GM23338 (cell line): ENCODE results near the gene FARP1.

Experiments
- CREB1 ChIP-seq: fragments of 250-450 bp; sonication (Bioruptor Pico); IDR thresholded peaks from 2 replicates; pipeline ENCODE4 v1.5.0; 2020; ENCODE audit warnings: low read depth, mild to moderate bottlenecking, moderate library complexity
- EZH2 ChIP-seq: fragments of 200-600 bp; sonication (generic); IDR thresholded peaks from one replicate; pipeline ENCODE4 v1.8.0; 2017; ENCODE audit warnings: antibody characterized with exemption, mild to moderate bottlenecking, low read depth; ENCODE audit not compliant: unreplicated experiment
- EZH2phosphoT487 ChIP-seq: fragments of 200-600 bp; sonication (generic); IDR thresholded peaks from one replicate; pipeline ENCODE4 v1.8.1; 2018; ENCODE audit warnings: antibody characterized with exemption; ENCODE audit not compliant: unreplicated experiment
- JUNB ChIP-seq: IDR thresholded peaks from one replicate; pipeline ENCODE4 v1.6.1; 2016; ENCODE audit warnings: antibody characterized with exemption; ENCODE audit not compliant: unreplicated experiment
- NANOG ChIP-seq: IDR thresholded peaks from 2 replicates; pipeline ENCODE4 v1.6.1; 2016; ENCODE audit warnings: antibody characterized with exemption, borderline replicate concordance
- POLR2AphosphoS5 ChIP-seq: IDR thresholded peaks from 2 replicates; pipeline ENCODE4 v1.6.1; 2016; ENCODE audit warnings: antibody characterized with exemption, low read depth
- STAT1 ChIP-seq: IDR thresholded peaks from one replicate; pipeline ENCODE4 v1.6.1; 2016; ENCODE audit warnings: antibody characterized with exemption; ENCODE audit not compliant: unreplicated experiment
- ZNF114 ChIP-seq: fragments of 250-450 bp; sonication (Bioruptor Pico); IDR thresholded peaks from 2 replicates; pipeline ENCODE4 v1.5.0; 2020; ENCODE audit warnings: mild to moderate bottlenecking, moderate library complexity
- ZNF331 ChIP-seq: fragments of 250-450 bp; sonication (Bioruptor Pico); IDR thresholded peaks from 2 replicates; pipeline ENCODE4 v1.5.0; 2020; ENCODE audit warnings: low read depth, mild to moderate bottlenecking, moderate library complexity
- TF ChIP-seq, protein P1 (sequence below), 2 experiments: fragments of 200-600 bp in 1 of 2; sonication (generic) in 1 of 2; conservative IDR thresholded peaks; 2 replicates each; pipeline versions ENCODE4 v1.5.1 to v1.6.1; 2016 to 2017; ENCODE audit warnings: antibody characterized with exemption in 2 of 2, low read depth in 2 of 2, mild to moderate bottlenecking in 2 of 2, moderate library complexity in 1 of 2
- TF ChIP-seq, protein P2 (sequence below): IDR thresholded peaks from 2 replicates; pipeline ENCODE4 v1.6.1; 2016; ENCODE audit warnings: antibody characterized with exemption
- TF ChIP-seq, protein P3 (sequence below): fragments of 250-450 bp; sonication (Bioruptor Pico); IDR thresholded peaks from 2 replicates; pipeline ENCODE4 v1.5.0; 2020; ENCODE audit warnings: mild to moderate bottlenecking, moderate library complexity
- TF ChIP-seq, protein P4 (sequence below): IDR thresholded peaks from one replicate; pipeline ENCODE4 v1.6.1; 2018; ENCODE audit warnings: antibody characterized with exemption; ENCODE audit not compliant: unreplicated experiment

DNA sequence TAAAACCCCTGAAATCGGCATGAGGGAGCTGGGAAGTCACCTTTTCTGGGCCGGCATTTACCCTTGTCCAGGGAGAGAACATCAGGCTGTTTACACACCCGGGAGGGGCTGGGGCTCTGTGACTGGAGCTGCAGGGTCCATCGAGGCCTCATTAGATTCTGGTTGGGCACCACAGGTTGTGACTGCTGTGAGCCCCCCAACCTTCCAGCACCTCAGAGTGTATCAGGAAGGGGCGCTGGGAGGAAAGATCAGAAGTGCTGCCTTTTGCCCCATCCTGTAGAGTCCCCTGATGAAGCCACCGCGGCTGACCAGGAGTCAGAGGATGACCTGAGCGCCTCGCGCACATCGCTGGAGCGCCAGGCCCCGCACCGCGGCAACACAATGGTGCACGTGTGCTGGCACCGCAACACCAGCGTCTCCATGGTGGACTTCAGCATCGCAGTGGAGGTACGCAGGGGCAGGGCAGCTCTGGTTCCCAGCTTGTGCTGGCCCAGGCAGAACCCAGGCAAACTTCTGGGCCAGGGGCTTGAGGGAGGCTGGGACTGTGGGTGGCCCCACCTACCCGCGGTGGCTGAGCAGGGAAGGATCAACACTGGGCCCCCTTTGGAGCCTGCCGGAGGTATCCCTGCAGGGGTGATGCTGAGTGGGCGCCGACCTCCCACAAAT, 297.6 kb downstream of the FARP1 start:
- TF ChIP-seq, protein P1, sequence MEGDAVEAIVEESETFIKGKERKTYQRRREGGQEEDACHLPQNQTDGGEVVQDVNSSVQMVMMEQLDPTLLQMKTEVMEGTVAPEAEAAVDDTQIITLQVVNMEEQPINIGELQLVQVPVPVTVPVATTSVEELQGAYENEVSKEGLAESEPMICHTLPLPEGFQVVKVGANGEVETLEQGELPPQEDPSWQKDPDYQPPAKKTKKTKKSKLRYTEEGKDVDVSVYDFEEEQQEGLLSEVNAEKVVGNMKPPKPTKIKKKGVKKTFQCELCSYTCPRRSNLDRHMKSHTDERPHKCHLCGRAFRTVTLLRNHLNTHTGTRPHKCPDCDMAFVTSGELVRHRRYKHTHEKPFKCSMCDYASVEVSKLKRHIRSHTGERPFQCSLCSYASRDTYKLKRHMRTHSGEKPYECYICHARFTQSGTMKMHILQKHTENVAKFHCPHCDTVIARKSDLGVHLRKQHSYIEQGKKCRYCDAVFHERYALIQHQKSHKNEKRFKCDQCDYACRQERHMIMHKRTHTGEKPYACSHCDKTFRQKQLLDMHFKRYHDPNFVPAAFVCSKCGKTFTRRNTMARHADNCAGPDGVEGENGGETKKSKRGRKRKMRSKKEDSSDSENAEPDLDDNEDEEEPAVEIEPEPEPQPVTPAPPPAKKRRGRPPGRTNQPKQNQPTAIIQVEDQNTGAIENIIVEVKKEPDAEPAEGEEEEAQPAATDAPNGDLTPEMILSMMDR (conservative IDR thresholded peaks at IDR 0.05; ENCODE audit: low read depth in 2 of 2), result no peak
- TF ChIP-seq POLR2AphosphoS5 (no peak), ZNF114 (CRISPR knock-in tag) (no peak), EZH2phosphoT487 (no peak), JUNB (no peak), EZH2 (no peak), CREB1 (CRISPR knock-in tag) (no peak), NANOG (no peak), STAT1 (no peak), ZNF331 (no peak)
- TF ChIP-seq, protein P2, sequence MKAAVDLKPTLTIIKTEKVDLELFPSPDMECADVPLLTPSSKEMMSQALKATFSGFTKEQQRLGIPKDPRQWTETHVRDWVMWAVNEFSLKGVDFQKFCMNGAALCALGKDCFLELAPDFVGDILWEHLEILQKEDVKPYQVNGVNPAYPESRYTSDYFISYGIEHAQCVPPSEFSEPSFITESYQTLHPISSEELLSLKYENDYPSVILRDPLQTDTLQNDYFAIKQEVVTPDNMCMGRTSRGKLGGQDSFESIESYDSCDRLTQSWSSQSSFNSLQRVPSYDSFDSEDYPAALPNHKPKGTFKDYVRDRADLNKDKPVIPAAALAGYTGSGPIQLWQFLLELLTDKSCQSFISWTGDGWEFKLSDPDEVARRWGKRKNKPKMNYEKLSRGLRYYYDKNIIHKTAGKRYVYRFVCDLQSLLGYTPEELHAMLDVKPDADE, result no peak
- TF ChIP-seq, protein P3, sequence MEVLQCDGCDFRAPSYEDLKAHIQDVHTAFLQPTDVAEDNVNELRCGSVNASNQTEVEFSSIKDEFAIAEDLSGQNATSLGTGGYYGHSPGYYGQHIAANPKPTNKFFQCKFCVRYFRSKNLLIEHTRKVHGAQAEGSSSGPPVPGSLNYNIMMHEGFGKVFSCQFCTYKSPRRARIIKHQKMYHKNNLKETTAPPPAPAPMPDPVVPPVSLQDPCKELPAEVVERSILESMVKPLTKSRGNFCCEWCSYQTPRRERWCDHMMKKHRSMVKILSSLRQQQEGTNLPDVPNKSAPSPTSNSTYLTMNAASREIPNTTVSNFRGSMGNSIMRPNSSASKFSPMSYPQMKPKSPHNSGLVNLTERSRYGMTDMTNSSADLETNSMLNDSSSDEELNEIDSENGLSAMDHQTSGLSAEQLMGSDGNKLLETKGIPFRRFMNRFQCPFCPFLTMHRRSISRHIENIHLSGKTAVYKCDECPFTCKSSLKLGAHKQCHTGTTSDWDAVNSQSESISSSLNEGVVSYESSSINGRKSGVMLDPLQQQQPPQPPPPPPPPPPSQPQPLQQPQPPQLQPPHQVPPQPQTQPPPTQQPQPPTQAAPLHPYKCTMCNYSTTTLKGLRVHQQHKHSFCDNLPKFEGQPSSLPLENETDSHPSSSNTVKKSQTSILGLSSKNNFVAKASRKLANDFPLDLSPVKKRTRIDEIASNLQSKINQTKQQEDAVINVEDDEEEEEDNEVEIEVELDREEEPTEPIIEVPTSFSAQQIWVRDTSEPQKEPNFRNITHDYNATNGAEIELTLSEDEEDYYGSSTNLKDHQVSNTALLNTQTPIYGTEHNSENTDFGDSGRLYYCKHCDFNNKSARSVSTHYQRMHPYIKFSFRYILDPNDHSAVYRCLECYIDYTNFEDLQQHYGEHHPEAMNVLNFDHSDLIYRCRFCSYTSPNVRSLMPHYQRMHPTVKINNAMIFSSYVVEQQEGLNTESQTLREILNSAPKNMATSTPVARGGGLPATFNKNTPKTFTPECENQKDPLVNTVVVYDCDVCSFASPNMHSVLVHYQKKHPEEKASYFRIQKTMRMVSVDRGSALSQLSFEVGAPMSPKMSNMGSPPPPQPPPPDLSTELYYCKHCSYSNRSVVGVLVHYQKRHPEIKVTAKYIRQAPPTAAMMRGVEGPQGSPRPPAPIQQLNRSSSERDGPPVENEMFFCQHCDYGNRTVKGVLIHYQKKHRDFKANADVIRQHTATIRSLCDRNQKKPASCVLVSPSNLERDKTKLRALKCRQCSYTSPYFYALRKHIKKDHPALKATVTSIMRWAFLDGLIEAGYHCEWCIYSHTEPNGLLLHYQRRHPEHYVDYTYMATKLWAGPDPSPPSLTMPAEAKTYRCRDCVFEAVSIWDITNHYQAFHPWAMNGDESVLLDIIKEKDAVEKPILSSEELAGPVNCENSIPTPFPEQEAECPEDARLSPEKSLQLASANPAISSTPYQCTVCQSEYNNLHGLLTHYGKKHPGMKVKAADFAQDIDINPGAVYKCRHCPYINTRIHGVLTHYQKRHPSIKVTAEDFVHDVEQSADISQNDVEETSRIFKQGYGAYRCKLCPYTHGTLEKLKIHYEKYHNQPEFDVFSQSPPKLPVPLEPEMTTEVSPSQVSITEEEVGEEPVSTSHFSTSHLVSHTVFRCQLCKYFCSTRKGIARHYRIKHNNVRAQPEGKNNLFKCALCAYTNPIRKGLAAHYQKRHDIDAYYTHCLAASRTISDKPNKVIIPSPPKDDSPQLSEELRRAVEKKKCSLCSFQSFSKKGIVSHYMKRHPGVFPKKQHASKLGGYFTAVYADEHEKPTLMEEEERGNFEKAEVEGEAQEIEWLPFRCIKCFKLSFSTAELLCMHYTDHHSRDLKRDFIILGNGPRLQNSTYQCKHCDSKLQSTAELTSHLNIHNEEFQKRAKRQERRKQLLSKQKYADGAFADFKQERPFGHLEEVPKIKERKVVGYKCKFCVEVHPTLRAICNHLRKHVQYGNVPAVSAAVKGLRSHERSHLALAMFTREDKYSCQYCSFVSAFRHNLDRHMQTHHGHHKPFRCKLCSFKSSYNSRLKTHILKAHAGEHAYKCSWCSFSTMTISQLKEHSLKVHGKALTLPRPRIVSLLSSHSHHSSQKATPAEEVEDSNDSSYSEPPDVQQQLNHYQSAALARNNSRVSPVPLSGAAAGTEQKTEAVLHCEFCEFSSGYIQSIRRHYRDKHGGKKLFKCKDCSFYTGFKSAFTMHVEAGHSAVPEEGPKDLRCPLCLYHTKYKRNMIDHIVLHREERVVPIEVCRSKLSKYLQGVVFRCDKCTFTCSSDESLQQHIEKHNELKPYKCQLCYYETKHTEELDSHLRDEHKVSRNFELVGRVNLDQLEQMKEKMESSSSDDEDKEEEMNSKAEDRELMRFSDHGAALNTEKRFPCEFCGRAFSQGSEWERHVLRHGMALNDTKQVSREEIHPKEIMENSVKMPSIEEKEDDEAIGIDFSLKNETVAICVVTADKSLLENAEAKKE (CRISPR knock-in tag), result no peak
- TF ChIP-seq, protein P4, sequence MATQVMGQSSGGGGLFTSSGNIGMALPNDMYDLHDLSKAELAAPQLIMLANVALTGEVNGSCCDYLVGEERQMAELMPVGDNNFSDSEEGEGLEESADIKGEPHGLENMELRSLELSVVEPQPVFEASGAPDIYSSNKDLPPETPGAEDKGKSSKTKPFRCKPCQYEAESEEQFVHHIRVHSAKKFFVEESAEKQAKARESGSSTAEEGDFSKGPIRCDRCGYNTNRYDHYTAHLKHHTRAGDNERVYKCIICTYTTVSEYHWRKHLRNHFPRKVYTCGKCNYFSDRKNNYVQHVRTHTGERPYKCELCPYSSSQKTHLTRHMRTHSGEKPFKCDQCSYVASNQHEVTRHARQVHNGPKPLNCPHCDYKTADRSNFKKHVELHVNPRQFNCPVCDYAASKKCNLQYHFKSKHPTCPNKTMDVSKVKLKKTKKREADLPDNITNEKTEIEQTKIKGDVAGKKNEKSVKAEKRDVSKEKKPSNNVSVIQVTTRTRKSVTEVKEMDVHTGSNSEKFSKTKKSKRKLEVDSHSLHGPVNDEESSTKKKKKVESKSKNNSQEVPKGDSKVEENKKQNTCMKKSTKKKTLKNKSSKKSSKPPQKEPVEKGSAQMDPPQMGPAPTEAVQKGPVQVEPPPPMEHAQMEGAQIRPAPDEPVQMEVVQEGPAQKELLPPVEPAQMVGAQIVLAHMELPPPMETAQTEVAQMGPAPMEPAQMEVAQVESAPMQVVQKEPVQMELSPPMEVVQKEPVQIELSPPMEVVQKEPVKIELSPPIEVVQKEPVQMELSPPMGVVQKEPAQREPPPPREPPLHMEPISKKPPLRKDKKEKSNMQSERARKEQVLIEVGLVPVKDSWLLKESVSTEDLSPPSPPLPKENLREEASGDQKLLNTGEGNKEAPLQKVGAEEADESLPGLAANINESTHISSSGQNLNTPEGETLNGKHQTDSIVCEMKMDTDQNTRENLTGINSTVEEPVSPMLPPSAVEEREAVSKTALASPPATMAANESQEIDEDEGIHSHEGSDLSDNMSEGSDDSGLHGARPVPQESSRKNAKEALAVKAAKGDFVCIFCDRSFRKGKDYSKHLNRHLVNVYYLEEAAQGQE, result no peak
